Activated CD8-positive, alpha-beta T cell treated with anti-CD3 and anti-CD28 coated beads for 36 hours (primary cell): Measurements from ENCODE around the gene TNS1. TPM values are rescaled to one million over a fixed set of nuclear protein-coding genes. Genes with fewer than 3 reads are reported as not detected.

Experiments
- ATAC-seq: fragments of 200-7000 bp; cut with Tn5 transposase; one replicate; pipeline ENCODE4 v1.10.0; 2021; ENCODE audit warnings: mild to moderate bottlenecking, moderate library complexity
- CTCF ChIA-PET: fragments of 350-600 bp; sonication (Branson Sonifier 250); formaldehyde crosslinking; loops from one replicate; lab custom pipeline; 2021; ENCODE audit warnings: antibody characterized with exemption; lab: Charles Lee
- POLR2A ChIA-PET: fragments of 350-600 bp; sonication (Branson Sonifier 250); formaldehyde crosslinking; loops from one replicate; lab custom pipeline; 2021; ENCODE audit warnings: antibody characterized with exemption; lab: Charles Lee
- DNase-seq: peaks from one replicate; pipeline ENCODE4 v3.0.0-alpha.2; 2020
- H3K27ac Mint-ChIP-seq: one replicate; pipeline ENCODE4 v1.8.0; 2021; ENCODE audit warnings: mild to moderate bottlenecking, mixed read lengths
- H3K27me3 Mint-ChIP-seq: one replicate; pipeline ENCODE4 v1.8.0; 2021; ENCODE audit warnings: mixed read lengths
- H3K36me3 Mint-ChIP-seq: one replicate; pipeline ENCODE4 v1.8.0; 2021; ENCODE audit warnings: low read depth, mixed read lengths
- H3K4me1 Mint-ChIP-seq: one replicate; pipeline ENCODE4 v1.8.0; 2021; ENCODE audit warnings: low read depth, mixed read lengths
- H3K4me3 Mint-ChIP-seq: one replicate; pipeline ENCODE4 v1.8.0; 2021; ENCODE audit warnings: mild to moderate bottlenecking, moderate library complexity, mixed read lengths
- H3K9me3 Mint-ChIP-seq: one replicate; pipeline ENCODE4 v1.8.0; 2021; ENCODE audit warnings: mixed read lengths
- CTCF ChIP-seq: fragments of 200-600 bp; IDR thresholded peaks from one replicate; pipeline ENCODE4 v1.8.0; 2022; ENCODE audit warnings: antibody characterized with exemption, mild to moderate bottlenecking
- intact Hi-C: fragments of 100-400 bp; cut with micrococcal nuclease; formaldehyde crosslinking; loops from one replicate; pipeline ENCODE4 v1.10.0; 2022
- total RNA-seq, 2 experiments: library from RNA; stranded (reverse); gene quantifications; one replicate each; pipeline ENCODE4 v1.2.3, GENCODE V29; 2021

The TNS1 gene
- total RNA-seq, 2 experiments from 2014 or later: 1.8 to 2.0 TPM

GRCh38 chr2:217790195-217790594 lies 212.6 kb downstream of the TNS1 start:
- peaks cover 10% of the 10 kb centered on the region for H3K4me1 Mint-ChIP-seq
- no peaks in the 10 kb centered on the region for H3K27me3 Mint-ChIP-seq
- no peaks in the 10 kb centered on the region for H3K36me3 Mint-ChIP-seq
- peak; percentile 88 for ATAC-seq
- ChIA-PET CTCF (interaction anchor here (0.7 to 9.0 kb wide), 21 partner anchors 8 to 1096 kb away, joined by 3 to 188 read pairs (median 7); partner anchors contain the start of gene RUFY4), POLR2A (interaction anchor here (0.7 to 1.6 kb wide), 3 partner anchors 13 to 131 kb away, joined by 3 to 5 read pairs (median 4); no protein-coding TSS in a partner anchor)
- peak overlapping the region; percentile 50 for H3K27ac Mint-ChIP-seq
- no peak for TF ChIP-seq CTCF
- intact Hi-C loops: no loop called here
- H3K9me3 Mint-ChIP-seq: no peaks in the 10 kb centered on the region
- DNase-seq: peak; percentile 33
- peak overlapping the region; percentile 74 for H3K4me3 Mint-ChIP-seq

GRCh38 chr2:217789736-217790181 lies 213.0 kb downstream of the TNS1 start:
- Mint-ChIP-seq H3K9me3 (no peaks in the 10 kb centered on the region), H3K27ac (peak overlapping the region; percentile 50), H3K27me3 (no peaks in the 10 kb centered on the region), H3K36me3 (no peaks in the 10 kb centered on the region), H3K4me3 (peak overlapping the region; percentile 74), H3K4me1 (peaks cover 11% of the 10 kb centered on the region)
- POLR2A ChIA-PET: interaction anchor here (1.3 to 1.6 kb wide), 2 partner anchors 12 to 95 kb away, joined by 4 to 5 read pairs; no protein-coding TSS in a partner anchor
- ATAC-seq (peak; percentile 14), DNase-seq (no peak)
- intact Hi-C loops: loop anchor here (5.0 kb wide), 1 partner anchor 98 kb away; no protein-coding TSS in a partner anchor
- CTCF ChIA-PET: interaction anchor here (0.7 to 9.0 kb wide), 36 partner anchors 9 to 1096 kb away, joined by 3 to 188 read pairs (median 5); partner anchors contain the start of gene RUFY4
- TF ChIP-seq CTCF: no peak

- peak; percentile 49 for ATAC-seq
- Mint-ChIP-seq H3K27me3 (no peaks in the 10 kb centered on the region), H3K27ac (peak overlapping the region; percentile 9), H3K4me1 (peaks cover 11% of the 10 kb centered on the region), H3K9me3 (no peaks in the 10 kb centered on the region), H3K4me3 (peak overlapping the region; percentile 74), H3K36me3 (no peaks in the 10 kb centered on the region)
- CTCF ChIA-PET: interaction anchor here (0.7 to 9.0 kb wide), 41 partner anchors 9 to 1095 kb away, joined by 3 to 188 read pairs (median 4); partner anchors contain the start of gene RUFY4
- POLR2A ChIA-PET: interaction anchor here (0.7 to 1.6 kb wide), 3 partner anchors 12 to 205 kb away, joined by 3 to 5 read pairs (median 4); no protein-coding TSS in a partner anchor
- peak; percentile 98 for TF ChIP-seq CTCF
- DNase-seq: peak; percentile 86
- intact Hi-C loops: loop anchor here (5.0 kb wide), 1 partner anchor 98 kb away; no protein-coding TSS in a partner anchor
Measured at GRCh38 chr2:217789003-217789735, 213.6 kb downstream of the TNS1 start.

GRCh38 chr2:217788669-217789002 lies 214.2 kb downstream of the TNS1 start:
- H3K27ac Mint-ChIP-seq: no peak overlapping the region
- ChIA-PET CTCF (interaction anchor here (0.7 to 9.0 kb wide), 36 partner anchors 10 to 374 kb away, joined by 3 to 188 read pairs (median 4); partner anchors contain the start of gene RUFY4), POLR2A (interaction anchor here (0.7 to 1.3 kb wide), 2 partner anchors 96 to 205 kb away, joined by 3 to 5 read pairs; no protein-coding TSS in a partner anchor)
- H3K4me3 Mint-ChIP-seq: no peak overlapping the region
- peaks cover 11% of the 10 kb centered on the region for H3K4me1 Mint-ChIP-seq
- DNase-seq: no peak
- H3K9me3 Mint-ChIP-seq: peaks cover 3% of the 10 kb centered on the region
- intact Hi-C loops: loop anchor here (5.0 kb wide), 1 partner anchor 99 kb away; no protein-coding TSS in a partner anchor
- no peaks in the 10 kb centered on the region for H3K27me3 Mint-ChIP-seq
- no peaks in the 10 kb centered on the region for H3K36me3 Mint-ChIP-seq
- TF ChIP-seq CTCF: no peak
- ATAC-seq: no peak
